ENCODE measurements around the gene PDE6G.

Gene PDE6G

GRCh38 chr17:81656118-81656743 lies at the start of gene PDE6G:
Gene PDE6G, minus strand, starts transcription at chr17:81656542. Its CDS starts 3,237 bp downstream, at chr17:81653305.
- DNase-seq, result no peak

GRCh38 chr17:81705518-81706231 lies 49.3 kb upstream of the PDE6G start:
- no peak for DNase-seq

DNA sequence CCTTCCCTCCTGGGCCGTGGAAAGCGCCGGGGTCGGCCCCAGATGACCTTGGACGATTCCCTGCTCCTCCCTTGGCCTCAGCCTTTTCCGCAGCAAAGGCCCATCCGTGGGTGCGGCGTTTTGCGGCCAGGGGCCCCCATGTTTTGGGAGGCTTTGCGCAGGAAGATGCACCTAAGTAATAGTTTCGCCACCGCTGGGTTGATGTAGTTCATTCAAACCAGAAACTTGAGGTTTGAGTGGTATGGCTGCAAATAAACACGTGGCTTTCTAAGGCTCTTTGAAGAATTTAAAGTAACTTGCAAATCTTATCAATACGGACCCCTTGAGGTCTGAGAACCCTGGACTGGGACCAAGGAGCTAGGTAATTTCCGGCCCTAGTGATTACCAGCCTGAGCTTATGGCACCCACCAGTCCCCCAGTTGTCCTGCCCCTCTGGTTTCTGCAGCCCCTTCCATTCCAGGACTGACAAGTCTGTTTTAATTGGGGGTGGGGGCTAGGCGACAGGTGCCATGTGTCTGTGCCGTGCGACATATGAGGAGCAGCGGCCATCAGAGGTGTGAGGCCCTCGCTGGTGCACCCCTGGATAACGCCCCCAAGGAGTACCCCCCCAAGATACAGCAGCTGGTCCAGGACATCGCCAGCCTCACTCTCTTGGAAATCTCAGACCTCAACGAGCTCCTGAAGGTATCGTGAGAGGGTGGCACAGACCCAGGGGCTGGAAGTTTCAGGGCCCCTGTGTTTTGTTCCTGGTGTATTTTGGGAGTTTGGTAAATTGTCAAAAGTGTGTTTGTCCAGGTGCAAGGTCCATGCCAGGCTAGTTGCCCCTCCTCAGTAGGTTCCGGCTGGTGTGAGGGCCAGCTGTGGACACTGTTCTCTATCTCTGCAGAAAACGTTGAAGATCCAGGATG lies 47.7 kb upstream of the PDE6G start:
- no peak for DNase-seq

DNA sequence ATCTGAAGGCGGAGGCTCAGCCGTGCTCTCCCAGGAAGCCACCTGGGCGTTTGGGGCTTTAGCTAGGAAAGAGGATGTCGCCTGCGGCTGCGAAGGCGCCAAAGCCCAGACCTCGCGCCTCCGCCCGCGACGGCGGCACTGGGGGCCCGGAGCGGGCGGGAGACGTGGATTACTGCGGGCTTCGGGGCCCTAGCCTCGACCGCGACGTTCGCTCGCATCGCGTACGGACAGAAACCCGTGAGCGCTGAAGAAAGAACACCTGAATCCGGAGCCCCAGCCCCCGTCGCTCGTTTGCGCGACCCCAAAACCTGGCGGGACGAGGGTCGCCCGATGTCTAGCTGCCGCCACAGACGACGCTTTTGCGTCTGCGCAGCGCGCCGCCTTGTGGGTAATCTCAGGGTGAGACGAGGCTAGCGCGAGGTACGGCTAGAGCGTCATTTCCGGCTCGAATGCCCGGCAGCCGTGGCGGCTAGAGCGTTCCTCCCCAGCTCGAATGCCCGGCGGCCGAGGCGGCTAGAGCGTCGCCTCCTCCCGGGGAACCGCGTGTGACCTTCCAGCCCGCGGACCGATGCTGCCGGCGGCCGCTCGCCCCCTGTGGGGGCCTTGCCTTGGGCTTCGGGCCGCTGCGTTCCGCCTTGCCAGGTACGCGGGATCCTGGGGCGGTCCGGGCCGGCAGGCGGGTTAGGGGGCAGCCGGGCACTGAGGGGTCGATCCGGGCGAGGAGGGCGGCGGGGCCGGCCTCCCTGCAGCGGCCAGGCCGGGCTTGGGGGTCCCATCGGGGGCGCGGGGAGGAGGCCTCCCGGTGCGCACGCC lies 46.8 kb upstream of the PDE6G start, which contains the start of gene MRPL12:
MRPL12 (plus strand) TSS at position 434 of the 813 bp plus-strand sequence; CDS start at position 569, 135 bp downstream.
- DNase-seq, result peak; percentile 67

- DNase-seq, result no peak
These were observed 45.1 kb upstream of the PDE6G start for GRCh38 chr17:81701288-81702071.

DNA sequence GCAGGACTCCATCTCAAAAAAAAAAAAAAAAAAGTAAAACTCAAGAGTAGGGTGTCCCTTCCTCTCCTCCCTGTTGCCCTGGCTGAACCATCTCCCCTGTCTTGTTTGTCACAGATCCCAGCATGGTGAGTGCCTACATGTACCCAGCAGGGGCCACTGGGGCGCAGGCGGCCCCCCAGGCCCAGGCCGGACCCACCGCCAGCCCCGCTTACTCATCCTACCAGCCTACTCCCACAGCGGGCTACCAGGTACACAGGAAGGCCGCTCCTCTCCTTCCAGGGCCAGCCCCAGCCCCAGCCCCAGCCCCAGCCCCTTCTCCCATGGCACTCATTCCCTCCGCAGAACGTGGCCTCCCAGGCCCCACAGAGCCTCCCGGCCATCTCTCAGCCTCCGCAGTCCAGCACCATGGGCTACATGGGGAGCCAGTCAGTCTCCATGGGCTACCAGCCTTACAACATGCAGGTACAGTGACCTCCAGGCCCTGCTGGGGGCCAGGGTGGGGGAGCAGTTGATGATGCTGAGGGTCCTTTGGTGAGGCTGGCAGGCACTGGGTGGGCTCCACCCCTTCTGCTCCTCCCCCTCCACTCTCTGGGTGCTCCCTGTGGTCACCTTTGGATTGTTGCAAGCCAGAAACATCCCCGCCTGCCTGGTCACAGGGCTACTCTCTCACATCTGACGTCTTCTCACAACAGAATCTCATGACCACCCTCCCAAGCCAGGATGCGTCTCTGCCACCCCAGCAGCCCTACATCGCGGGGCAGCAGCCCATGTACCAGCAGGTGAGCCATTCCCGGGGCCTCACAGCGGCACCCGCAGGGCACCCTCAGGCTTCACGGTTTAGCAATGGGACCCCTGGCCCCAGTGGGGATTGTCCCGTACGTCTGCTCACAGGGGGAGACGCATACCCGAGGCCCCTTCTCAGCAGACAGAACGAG lies 44.3 kb upstream of the PDE6G start:
- DNase-seq, result no peak

DNA sequence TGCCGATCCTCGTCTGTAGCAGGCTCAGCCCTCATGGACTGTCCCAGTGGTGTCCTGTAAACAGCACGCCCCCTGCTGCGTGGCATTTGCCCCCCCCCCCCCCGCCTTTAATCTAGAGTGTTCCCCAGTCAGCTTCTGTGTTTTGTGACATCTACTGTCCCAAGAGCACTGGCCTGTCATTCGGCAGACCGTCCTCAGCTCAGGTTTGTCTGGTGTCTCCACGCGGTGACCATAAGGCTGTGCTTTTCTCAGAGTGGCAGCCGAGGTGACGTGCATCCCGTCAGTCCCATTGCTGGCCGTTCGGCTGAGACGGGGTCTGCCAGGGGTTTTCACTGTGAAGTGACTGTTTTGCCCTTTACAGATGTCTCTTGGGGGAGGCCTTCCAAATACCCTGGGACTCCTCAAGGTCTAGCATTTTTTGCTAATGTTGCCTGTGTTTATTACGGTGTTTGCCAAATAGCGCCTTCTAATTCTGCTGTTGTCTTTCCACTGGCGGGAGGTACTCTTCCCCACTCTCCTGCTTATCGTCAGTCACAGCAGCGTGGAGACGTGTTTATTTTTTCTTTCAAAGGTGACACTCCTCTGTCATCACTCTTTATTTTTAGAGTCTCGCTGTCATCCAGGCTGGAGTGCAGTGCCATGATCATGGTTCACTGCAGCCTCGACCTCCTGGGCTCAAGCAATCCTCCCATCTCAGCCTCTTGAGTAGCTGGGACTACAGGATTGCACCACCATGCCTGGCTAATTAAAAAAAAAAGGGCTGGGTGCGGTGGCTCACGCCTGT lies 41.1 kb upstream of the PDE6G start:
- DNase-seq, result no peak

GRCh38 chr17:81696218-81696941 lies 40.0 kb upstream of the PDE6G start:
- DNase-seq, result no peak

DNA sequence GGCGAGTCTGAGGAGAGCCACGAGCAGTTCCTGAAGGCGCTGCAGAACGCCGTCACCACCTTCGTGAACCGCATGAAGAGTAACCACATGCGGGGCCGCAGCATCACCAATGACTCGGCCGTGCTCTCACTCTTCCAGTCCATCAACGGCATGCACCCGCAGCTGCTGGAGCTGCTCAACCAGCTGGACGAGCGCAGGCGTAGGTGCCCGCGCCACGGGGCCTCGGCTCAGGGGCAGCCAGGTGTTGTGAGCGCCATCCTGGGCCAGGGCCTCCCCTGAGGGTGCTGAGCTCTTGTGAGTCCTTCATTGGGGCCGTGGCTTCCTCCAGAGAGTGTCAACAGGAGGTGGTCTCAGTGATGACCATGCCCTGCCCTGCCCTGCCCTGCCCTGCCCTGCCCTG lies 39.5 kb upstream of the PDE6G start:
- DNase-seq, result no peak

DNA sequence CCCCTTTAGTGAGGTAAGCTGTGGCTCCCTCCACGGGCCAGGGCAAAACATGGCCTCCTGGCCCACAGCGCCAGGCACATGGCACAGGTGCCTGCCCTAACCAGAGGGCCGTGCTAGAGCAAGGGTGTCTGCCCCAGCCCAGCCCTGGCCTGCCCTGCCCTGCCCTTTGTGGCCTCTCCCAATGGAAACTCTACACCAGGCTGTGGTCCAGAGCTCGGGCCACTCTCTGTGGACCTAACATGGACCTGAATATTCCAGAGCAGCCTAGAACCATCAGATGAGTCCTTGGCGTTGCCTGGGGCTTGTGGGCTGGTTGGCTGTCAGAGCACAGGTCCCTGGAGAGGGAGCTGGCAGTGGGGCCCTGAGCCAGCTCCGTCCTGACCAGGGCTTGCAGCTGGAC lies 38.9 kb upstream of the PDE6G start:
- DNase-seq, result no peak

- no peak for DNase-seq
These were observed 38.5 kb upstream of the PDE6G start for GRCh38 chr17:81694810-81695209.

GRCh38 chr17:81693509-81694210 lies 37.3 kb upstream of the PDE6G start:
- no peak for DNase-seq

DNA sequence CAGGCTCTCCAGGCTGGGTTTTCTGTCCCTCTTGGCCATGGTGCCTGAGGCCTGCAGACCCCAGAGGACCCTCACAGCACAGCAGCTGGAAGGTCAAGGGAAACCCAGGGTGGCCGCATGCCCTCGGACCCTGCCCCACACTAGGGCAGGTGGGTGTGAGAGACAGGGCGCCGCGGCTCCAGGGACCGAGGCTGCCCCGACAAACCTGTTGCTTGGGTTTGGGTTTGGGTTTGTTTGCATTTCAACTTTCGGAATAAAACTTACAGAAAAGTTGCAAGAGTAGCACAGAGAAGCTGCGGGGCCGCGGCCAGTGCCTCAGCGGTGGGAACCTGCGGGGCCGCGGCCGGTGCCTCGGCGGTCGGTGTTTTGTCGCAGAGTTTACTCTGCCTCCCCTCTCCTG lies 35.3 kb upstream of the PDE6G start:
- no peak for DNase-seq

- DNase-seq, result no peak
These were observed 34.9 kb upstream of the PDE6G start for GRCh38 chr17:81691196-81691595.

DNA sequence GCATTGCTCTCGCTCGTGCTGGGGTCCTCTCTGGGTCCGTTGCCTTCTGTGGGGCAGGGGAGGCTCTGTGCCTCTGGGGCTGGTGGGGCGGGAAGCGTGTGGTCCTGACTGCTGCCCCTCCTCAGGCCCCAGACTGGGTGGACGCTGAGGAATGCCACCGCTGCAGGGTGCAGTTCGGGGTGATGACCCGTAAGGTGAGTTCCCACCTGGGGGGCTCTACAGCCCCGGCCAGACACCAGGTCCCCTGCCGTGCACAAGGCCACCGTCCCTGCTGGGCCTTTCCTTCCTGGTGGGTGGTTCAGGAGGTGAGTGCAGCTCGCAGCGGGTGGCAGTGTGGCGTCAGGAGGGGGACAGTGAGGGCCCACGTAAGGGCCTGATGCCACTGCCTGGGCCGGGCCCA lies 34.2 kb upstream of the PDE6G start:
- DNase-seq, result no peak

DNA sequence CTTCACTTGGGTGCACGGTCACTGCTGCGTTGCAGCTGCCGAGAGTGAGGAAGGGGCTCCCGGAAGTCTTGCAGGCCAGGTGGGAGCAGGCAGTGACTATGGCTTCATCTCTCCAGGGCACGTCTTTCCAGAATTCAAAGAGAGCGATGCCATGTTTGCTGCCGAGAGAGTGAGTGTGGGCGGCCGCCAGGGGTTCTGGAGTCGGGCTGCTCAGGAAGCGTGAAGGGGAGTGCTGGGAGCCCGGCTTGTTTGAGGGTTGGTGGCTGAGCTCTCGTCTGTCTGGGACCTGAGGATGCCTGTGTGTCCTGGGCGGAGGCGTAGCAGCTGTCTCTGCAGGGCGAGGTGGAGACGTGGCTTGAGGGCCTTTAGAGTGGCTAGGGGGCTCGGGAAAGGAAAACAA lies 33.7 kb upstream of the PDE6G start:
- DNase-seq, result no peak

GRCh38 chr17:81688616-81689015 lies 32.3 kb upstream of the PDE6G start:
- DNase-seq, result no peak

GRCh38 chr17:81687770-81688541 lies 31.6 kb upstream of the PDE6G start:
- no peak for DNase-seq

All from DMS79 treated with DMSO at 0.1 percent for 48 hours (cell line).